Caco-2 (cell line): ENCODE data around the gene SGMS1. TPM values are rescaled to one million over a fixed set of nuclear protein-coding genes. Genes with fewer than 3 reads are reported as not detected.
"Not testable (repeated sequence)": the region's sequence is repeated elsewhere in the genome, so short reads cannot be mapped to it uniquely, and the experiment has no call there.

Experiments
- BruUV-seq: library from RNA; stranded (reverse); fragments of 400-500 nt; replicated peaks from 2 replicates; lab custom pipeline; 2021; lab: Mats Ljungman, UMichigan
- CTCF ChIA-PET: fragments of 300-600 bp; sonication (Branson Sonifier 250); formaldehyde crosslinking; loops from one replicate; lab custom pipeline; 2022; ENCODE audit warnings: antibody characterized with exemption; lab: Charles Lee
- POLR2A ChIA-PET: fragments of 300-600 bp; sonication (Branson Sonifier 250); formaldehyde crosslinking; loops from one replicate; lab custom pipeline; 2022; ENCODE audit warnings: antibody characterized with exemption; lab: Charles Lee
- DNase-seq, 2 experiments: peaks; one replicate each; pipeline versions ENCODE4 v3.0.0 to v3.0.0-alpha.2; 2020 to 2022
- H3K27me3 ChIP-seq: replicated peaks from 2 replicates; pipeline ENCODE4 v1.6.0; 2011; ENCODE audit warnings: low read length; ENCODE audit not compliant: control insufficient read depth, insufficient read depth
- H3K36me3 ChIP-seq: 2 replicates; pipeline ENCODE4 v1.5.1; 2011; ENCODE audit warnings: low read length; ENCODE audit not compliant: control insufficient read depth, insufficient read depth
- H3K4me1 ChIP-seq: fragments of 250-450 bp; sonication (Bioruptor Pico); 2 replicates; pipeline ENCODE4 v1.5.1; 2020; ENCODE audit warnings: mild to moderate bottlenecking
- H3K4me3 ChIP-seq: 2 replicates; pipeline ENCODE4 v1.5.1; 2011; ENCODE audit warnings: low read depth, mild to moderate bottlenecking, control low read depth, low read length
- H3K9me3 ChIP-seq: fragments of 250-450 bp; sonication (Bioruptor Pico); 2 replicates; pipeline ENCODE4 v1.5.1; 2020; ENCODE audit warnings: mild to moderate bottlenecking, moderate library complexity
- H3K27ac Mint-ChIP-seq: one replicate; pipeline ENCODE4 v1.8.0; 2022; ENCODE audit warnings: mixed read lengths; ENCODE audit not compliant: unreplicated experiment
- H3K27me3 Mint-ChIP-seq: one replicate; pipeline ENCODE4 v1.8.0; 2022; ENCODE audit warnings: mixed read lengths; ENCODE audit not compliant: insufficient read depth, unreplicated experiment
- H3K36me3 Mint-ChIP-seq: one replicate; pipeline ENCODE4 v1.8.0; 2022; ENCODE audit warnings: mild to moderate bottlenecking, mixed read lengths; ENCODE audit not compliant: insufficient read depth, unreplicated experiment
- H3K4me1 Mint-ChIP-seq: one replicate; pipeline ENCODE4 v1.8.0; 2022; ENCODE audit warnings: low read depth, mixed read lengths; ENCODE audit not compliant: unreplicated experiment
- H3K4me3 Mint-ChIP-seq: one replicate; pipeline ENCODE4 v1.8.0; 2022; ENCODE audit warnings: mild to moderate bottlenecking, moderate library complexity, mixed read lengths; ENCODE audit not compliant: unreplicated experiment
- H3K9me3 Mint-ChIP-seq: one replicate; pipeline ENCODE4 v1.8.0; 2022; ENCODE audit warnings: mixed read lengths; ENCODE audit not compliant: unreplicated experiment
- intact Hi-C: fragments of 100-400 bp; cut with micrococcal nuclease; formaldehyde crosslinking; loops from one replicate; pipeline ENCODE4 v1.10.0; 2022; ENCODE audit not compliant: unreplicated experiment
- total RNA-seq: library from RNA; stranded (reverse); gene quantifications from 2 replicates; pipeline ENCODE4 v1.2.3, GENCODE V29; 2022
- TF ChIP-seq, protein P1 (sequence below), 2 experiments: fragments of 200-600 bp in 1 of 2; IDR thresholded peaks; 1 replicate in 1 of 2; 2 replicates in 1 of 2; pipeline versions ENCODE4 v1.5.1 to v1.8.0; 2011 to 2022; ENCODE audit warnings: antibody characterized with exemption in 1 of 2, control low read depth in 1 of 2, inconsistent platforms in 1 of 2, low read depth in 1 of 2, low read length in 1 of 2, mild to moderate bottlenecking in 1 of 2, moderate library complexity in 1 of 2; ENCODE audit not compliant: insufficient read depth in 1 of 2, severe bottlenecking in 1 of 2, unreplicated experiment in 1 of 2

Gene SGMS1
- total RNA-seq, 1 experiment from 2014 or later, result 30.5 TPM

DNA sequence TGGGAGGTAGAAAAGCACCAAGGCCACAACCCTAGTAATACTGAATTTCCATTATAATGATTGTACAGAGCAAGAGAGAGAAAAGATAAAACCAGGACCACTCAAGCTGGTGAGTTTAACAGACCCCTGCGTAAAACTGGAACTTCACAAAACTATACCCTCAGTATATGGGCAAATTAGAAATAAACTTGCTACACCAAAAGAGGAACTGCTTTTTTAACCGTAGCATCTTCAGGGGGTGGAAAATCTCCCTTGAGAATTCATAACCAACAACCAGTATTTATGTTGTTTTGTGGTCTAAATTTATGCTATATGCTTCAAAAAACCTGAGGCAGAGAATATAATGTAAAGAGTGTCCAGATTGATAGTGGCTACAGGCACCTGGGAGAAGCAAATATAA, 171.2 kb downstream of the SGMS1 start:
- no peak overlapping the region for H3K4me3 Mint-ChIP-seq
- no peaks in the 10 kb centered on the region for H3K27me3 Mint-ChIP-seq
- DNase-seq, result no peak
- H3K27me3 ChIP-seq, result no peaks in the 10 kb centered on the region
- H3K9me3 Mint-ChIP-seq, result no peaks in the 10 kb centered on the region
- intact Hi-C loops, result no loop called here
- H3K36me3 ChIP-seq, result no peaks in the 10 kb centered on the region
- TF ChIP-seq, protein P1, sequence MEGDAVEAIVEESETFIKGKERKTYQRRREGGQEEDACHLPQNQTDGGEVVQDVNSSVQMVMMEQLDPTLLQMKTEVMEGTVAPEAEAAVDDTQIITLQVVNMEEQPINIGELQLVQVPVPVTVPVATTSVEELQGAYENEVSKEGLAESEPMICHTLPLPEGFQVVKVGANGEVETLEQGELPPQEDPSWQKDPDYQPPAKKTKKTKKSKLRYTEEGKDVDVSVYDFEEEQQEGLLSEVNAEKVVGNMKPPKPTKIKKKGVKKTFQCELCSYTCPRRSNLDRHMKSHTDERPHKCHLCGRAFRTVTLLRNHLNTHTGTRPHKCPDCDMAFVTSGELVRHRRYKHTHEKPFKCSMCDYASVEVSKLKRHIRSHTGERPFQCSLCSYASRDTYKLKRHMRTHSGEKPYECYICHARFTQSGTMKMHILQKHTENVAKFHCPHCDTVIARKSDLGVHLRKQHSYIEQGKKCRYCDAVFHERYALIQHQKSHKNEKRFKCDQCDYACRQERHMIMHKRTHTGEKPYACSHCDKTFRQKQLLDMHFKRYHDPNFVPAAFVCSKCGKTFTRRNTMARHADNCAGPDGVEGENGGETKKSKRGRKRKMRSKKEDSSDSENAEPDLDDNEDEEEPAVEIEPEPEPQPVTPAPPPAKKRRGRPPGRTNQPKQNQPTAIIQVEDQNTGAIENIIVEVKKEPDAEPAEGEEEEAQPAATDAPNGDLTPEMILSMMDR (IDR thresholded peaks at IDR 0.05; ENCODE audit: insufficient read depth in 1 of 2, low read depth in 1 of 2, low read length in 1 of 2, severe bottlenecking in 1 of 2, unreplicated experiment in 1 of 2), result no peak
- BruUV-seq, result no TSS peak
- no peaks in the 10 kb centered on the region for H3K36me3 Mint-ChIP-seq
- H3K4me1 Mint-ChIP-seq, result no peaks in the 10 kb centered on the region
- H3K4me3 ChIP-seq, result no peak overlapping the region
- CTCF ChIA-PET, result no interaction called here
- POLR2A ChIA-PET, result no interaction called here
- H3K9me3 ChIP-seq, result no peaks in the 10 kb centered on the region
- no peak overlapping the region for H3K27ac Mint-ChIP-seq
- no peaks in the 10 kb centered on the region for H3K4me1 ChIP-seq

DNA sequence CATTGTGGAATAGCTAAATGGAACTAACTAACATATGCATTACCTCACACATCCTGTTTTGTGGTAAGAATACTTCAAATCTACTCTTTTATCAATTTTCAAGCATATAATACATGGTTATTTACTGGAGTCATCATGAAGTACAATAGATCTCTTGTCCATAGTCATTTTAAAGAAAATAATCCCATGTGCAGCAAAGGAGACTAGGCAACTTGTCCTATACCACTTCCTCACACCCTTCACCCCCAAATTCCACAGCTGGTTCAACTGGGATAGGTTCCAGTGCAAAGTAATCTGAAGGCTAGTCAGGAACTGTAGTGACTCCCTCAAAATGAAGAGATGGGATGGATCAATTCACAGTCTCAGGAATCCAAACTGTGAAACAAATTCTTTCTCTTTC, 176.1 kb downstream of the SGMS1 start:
- CTCF ChIA-PET, result no interaction called here

DNA sequence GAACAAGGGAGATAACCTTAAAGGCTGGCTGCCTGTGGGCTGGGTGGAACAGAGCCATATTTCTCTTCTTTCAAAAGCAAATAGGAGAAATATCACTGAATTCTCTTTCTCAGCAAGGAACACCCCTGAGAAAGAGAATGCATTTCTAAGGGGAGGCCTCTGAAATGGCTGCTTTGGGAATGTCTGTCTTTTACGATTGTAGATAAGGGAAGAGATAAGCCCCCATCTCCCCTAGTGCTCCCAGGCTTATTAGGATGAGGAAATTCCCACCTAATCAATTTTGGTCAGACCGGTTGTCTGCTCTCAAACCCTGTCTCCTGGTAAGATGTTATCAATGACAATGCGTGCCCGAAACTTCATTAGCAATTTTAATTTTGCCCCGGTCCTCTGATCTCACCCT, 178.0 kb downstream of the SGMS1 start:
- CTCF ChIA-PET, H3K4me3 ChIP-seq, DNase-seq, H3K4me3 Mint-ChIP-seq, H3K27me3 ChIP-seq, H3K4me1 Mint-ChIP-seq, H3K27ac Mint-ChIP-seq, H3K4me1 ChIP-seq, POLR2A ChIA-PET, H3K27me3 Mint-ChIP-seq, H3K36me3 Mint-ChIP-seq, intact Hi-C loops, BruUV-seq, H3K36me3 ChIP-seq: not testable (repeated sequence)
- peaks cover 16% of the 10 kb centered on the region for H3K9me3 Mint-ChIP-seq
- H3K9me3 ChIP-seq, result peaks cover 13% of the 10 kb centered on the region

More for the DNA sequence above, 176.1 kb downstream of the SGMS1 start:
- Mint-ChIP-seq H3K4me3 (no peak overlapping the region), H3K27ac (no peak overlapping the region), H3K36me3 (peaks cover 9% of the 10 kb centered on the region), H3K4me1 (no peaks in the 10 kb centered on the region), H3K9me3 (peaks cover 16% of the 10 kb centered on the region), H3K27me3 (no peaks in the 10 kb centered on the region)
- no peaks in the 10 kb centered on the region for H3K27me3 ChIP-seq
- POLR2A ChIA-PET, result no interaction called here
- no peaks in the 10 kb centered on the region for H3K4me1 ChIP-seq
- BruUV-seq, result no TSS peak
- TF ChIP-seq, protein P1 (IDR thresholded peaks at IDR 0.05; ENCODE audit: insufficient read depth in 1 of 2, low read depth in 1 of 2, low read length in 1 of 2, severe bottlenecking in 1 of 2, unreplicated experiment in 1 of 2), result no peak
- no peak for DNase-seq
- no peak overlapping the region for H3K4me3 ChIP-seq
- intact Hi-C loops, result no loop called here
- H3K36me3 ChIP-seq, result no peaks in the 10 kb centered on the region
- peaks cover 13% of the 10 kb centered on the region for H3K9me3 ChIP-seq

DNA sequence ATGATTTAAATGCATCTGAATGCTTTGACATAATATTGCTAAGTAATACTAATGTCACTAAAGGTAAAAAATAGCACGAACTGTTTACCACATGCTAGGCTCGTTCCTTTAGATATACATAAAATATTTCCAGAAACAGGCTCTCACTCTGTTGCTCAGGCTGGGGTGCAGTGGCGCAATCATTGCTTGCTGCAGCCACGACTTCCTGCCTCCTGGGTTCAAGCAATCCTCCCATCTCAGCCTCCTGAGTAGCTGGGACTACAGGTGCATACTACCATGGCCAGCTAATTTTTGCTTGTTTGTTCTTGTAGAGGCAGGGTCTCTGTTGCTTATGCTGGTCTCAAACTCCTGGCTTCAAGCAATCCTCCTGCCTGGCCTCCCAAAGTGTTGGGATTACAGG, 183.3 kb downstream of the SGMS1 start:
- no peak overlapping the region for H3K4me3 ChIP-seq
- Mint-ChIP-seq H3K27ac (no peak overlapping the region), H3K27me3 (no peaks in the 10 kb centered on the region), H3K4me3 (no peak overlapping the region), H3K4me1 (no peaks in the 10 kb centered on the region), H3K36me3 (no peaks in the 10 kb centered on the region), H3K9me3 (peaks cover 5% of the 10 kb centered on the region)
- H3K27me3 ChIP-seq, result no peaks in the 10 kb centered on the region
- CTCF ChIA-PET, result no interaction called here
- 0 out of 2 replicates have a peak, but pooled peaks cover 4% of the 10 kb centered on the region for H3K4me1 ChIP-seq
- BruUV-seq, result no TSS peak
- POLR2A ChIA-PET, result no interaction called here
- intact Hi-C loops, result no loop called here
- no peak for DNase-seq
- no peaks in the 10 kb centered on the region for H3K36me3 ChIP-seq
- TF ChIP-seq, protein P1 (IDR thresholded peaks at IDR 0.05; ENCODE audit: insufficient read depth in 1 of 2, low read depth in 1 of 2, low read length in 1 of 2, severe bottlenecking in 1 of 2, unreplicated experiment in 1 of 2), result no peak
- peaks cover 4% of the 10 kb centered on the region; the same call in 1 of the 2 replicates for H3K9me3 ChIP-seq
